GM12878 (cell line): Measurements from ENCODE around the gene CCDC85B.

Experiments used
- HDAC2 ChIP-seq: fragments of 200-600 bp; sonication (generic); IDR thresholded peaks from 2 replicates; pipeline ENCODE4 v1.6.1; 2017
- PRDM15 ChIP-seq: fragments of 450-650 bp; formaldehyde crosslinking; IDR thresholded peaks from 2 replicates; pipeline ENCODE4 v1.4.0; 2020; ENCODE audit warnings: mild to moderate bottlenecking, moderate library complexity
- RAD21 ChIP-seq: IDR thresholded peaks from 2 replicates; pipeline ENCODE4 v1.6.1; 2011; ENCODE audit warnings: mild to moderate bottlenecking, low read depth, low read length, moderate library complexity; ENCODE audit not compliant: insufficient read depth
- ZNF24 ChIP-seq: fragments of 450-650 bp; IDR thresholded peaks from 2 replicates; pipeline ENCODE4 v1.6.1; 2017; ENCODE audit warnings: antibody characterized with exemption, mild to moderate bottlenecking

GRCh38 chr11:65899356-65900124 lies 9.1 kb downstream of the CCDC85B start:
- TF ChIP-seq ZNF24 (no peak), RAD21 (no peak), PRDM15 (no peak), HDAC2 (no peak)
